Measurements from ENCODE around the gene CACNB2.

DNA sequence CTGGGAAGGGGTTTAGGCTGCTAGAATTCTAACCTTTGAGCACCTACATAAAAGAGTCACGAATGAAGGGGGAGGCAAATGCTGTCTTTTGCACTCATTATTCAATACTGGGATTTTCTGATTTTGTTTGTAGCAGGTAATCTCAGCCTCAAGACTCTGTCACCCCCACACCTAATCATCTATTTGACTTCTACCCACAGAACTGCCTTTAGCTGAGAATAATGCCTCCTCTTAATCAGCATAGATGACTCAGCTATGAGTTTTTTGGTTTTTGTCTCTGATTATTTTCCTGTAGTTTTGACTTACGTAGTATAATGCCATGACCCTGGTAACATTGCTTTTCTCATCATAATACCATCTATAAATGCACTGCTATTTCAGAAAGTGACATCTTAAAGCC, 42.7 kb upstream of the CACNB2 start:
- TF ChIP-seq POLR2A (IDR thresholded peaks at IDR 0.05; ENCODE audit: low read depth, low read length) (no peak), POLR2AphosphoS5 (IDR thresholded peaks at IDR 0.05; ENCODE audit: low read depth, low read length) (no peak)
